OCI-LY3 (cell line): ENCODE data around the gene ALCAM.

Experiments
- H2AFZ ChIP-seq: fragments of 200-600, 300-600 bp; shearing (Covaris generic); 2 replicates; pipeline ENCODE4 v1.6.0; 2014; ENCODE audit warnings: antibody characterized with exemption, low read depth, low read length
- H3K27ac ChIP-seq: fragments of 200-600, 300-600 bp; sonication (generic); 2 replicates; pipeline ENCODE4 v1.5.1; 2014; ENCODE audit warnings: mild to moderate bottlenecking, low read length, moderate library complexity, mixed read lengths
- H3K27me3 ChIP-seq: fragments of 200-600, 300-600 bp; sonication (generic); 2 replicates; pipeline ENCODE4 v1.6.1; 2014; ENCODE audit warnings: low read depth, low read length, mixed read lengths
- H3K36me3 ChIP-seq: fragments of 200-600, 300-600 bp; sonication (generic); replicated peaks from 2 replicates; pipeline ENCODE3; 2014; ENCODE audit warnings: low read depth, low read length, mixed read lengths
- H3K4me1 ChIP-seq: fragments of 300-600, 200-600 bp; sonication (generic); 2 replicates; pipeline ENCODE4 v1.6.1; 2014; ENCODE audit warnings: low read length, mixed read lengths
- H3K4me2 ChIP-seq: fragments of 200-600, 300-600 bp; sonication (generic); 2 replicates; pipeline ENCODE4 v1.6.1; 2014; ENCODE audit warnings: low read length, mixed read lengths
- H3K4me3 ChIP-seq: fragments of 300-600, 200-600 bp; sonication (generic); 2 replicates; pipeline ENCODE4 v1.5.1; 2014; ENCODE audit warnings: antibody characterized with exemption, mild to moderate bottlenecking, low read length, moderate library complexity
- H3K79me2 ChIP-seq: fragments of 300-600, 200-600 bp; shearing (Covaris generic); 2 replicates; pipeline ENCODE4 v1.6.1; 2014; ENCODE audit warnings: mild to moderate bottlenecking, low read length, mixed read lengths
- H3K9ac ChIP-seq: fragments of 300-600, 200-600 bp; shearing (Covaris generic); 2 replicates; pipeline ENCODE4 v1.6.0; 2014; ENCODE audit warnings: mild to moderate bottlenecking, low read length, moderate library complexity
- H3K9me3 ChIP-seq: fragments of 200-600, 300-600 bp; shearing (Covaris generic); 2 replicates; pipeline ENCODE4 v1.6.1; 2014; ENCODE audit warnings: low read length, mixed read lengths; ENCODE audit not compliant: insufficient read depth
- H4K20me1 ChIP-seq: fragments of 200-600, 300-600 bp; sonication (generic); 2 replicates; pipeline ENCODE4 v1.6.1; 2016; ENCODE audit warnings: low read length, mixed read lengths; ENCODE audit not compliant: insufficient read depth
- EZH2phosphoT487 ChIP-seq: fragments of 200-600 bp; shearing (Covaris generic); IDR thresholded peaks from 2 replicates; pipeline ENCODE4 v1.6.1; 2018; ENCODE audit warnings: antibody characterized with exemption, mixed run types, low read depth
- TF ChIP-seq, protein P1 (sequence below): fragments of 200-600, 300-600 bp; sonication (generic); IDR thresholded peaks from 2 replicates; pipeline ENCODE4 v1.5.1; 2014; ENCODE audit warnings: antibody characterized with exemption, low read length, low read depth

ALCAM gene

GRCh38 chr3:105351821-105352220 is 14.9 kb upstream of the ALCAM start:
- Histone ChIP-seq H3K4me1 (peaks cover 68% of the 10 kb centered on the region), H3K9ac (no peak overlapping the region), H3K9me3 (peaks cover 8% of the 10 kb centered on the region; the same call in 1 of the 2 replicates), H3K27ac (peak overlapping the region; percentile 31), H3K4me3 (peak overlapping the region; percentile 36), H2AFZ (no peak overlapping the region), H4K20me1 (no peaks in the 10 kb centered on the region), H3K79me2 (no peaks in the 10 kb centered on the region), H3K36me3 (peaks cover 20% of the 10 kb centered on the region), H3K27me3 (no peaks in the 10 kb centered on the region), H3K4me2 (peak overlapping the region; percentile 56)
- TF ChIP-seq EZH2phosphoT487, result 0 out of 2 replicates have a peak, but pooled peaks have one; percentile 39
- TF ChIP-seq, protein P1, sequence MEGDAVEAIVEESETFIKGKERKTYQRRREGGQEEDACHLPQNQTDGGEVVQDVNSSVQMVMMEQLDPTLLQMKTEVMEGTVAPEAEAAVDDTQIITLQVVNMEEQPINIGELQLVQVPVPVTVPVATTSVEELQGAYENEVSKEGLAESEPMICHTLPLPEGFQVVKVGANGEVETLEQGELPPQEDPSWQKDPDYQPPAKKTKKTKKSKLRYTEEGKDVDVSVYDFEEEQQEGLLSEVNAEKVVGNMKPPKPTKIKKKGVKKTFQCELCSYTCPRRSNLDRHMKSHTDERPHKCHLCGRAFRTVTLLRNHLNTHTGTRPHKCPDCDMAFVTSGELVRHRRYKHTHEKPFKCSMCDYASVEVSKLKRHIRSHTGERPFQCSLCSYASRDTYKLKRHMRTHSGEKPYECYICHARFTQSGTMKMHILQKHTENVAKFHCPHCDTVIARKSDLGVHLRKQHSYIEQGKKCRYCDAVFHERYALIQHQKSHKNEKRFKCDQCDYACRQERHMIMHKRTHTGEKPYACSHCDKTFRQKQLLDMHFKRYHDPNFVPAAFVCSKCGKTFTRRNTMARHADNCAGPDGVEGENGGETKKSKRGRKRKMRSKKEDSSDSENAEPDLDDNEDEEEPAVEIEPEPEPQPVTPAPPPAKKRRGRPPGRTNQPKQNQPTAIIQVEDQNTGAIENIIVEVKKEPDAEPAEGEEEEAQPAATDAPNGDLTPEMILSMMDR, result no peak

DNA sequence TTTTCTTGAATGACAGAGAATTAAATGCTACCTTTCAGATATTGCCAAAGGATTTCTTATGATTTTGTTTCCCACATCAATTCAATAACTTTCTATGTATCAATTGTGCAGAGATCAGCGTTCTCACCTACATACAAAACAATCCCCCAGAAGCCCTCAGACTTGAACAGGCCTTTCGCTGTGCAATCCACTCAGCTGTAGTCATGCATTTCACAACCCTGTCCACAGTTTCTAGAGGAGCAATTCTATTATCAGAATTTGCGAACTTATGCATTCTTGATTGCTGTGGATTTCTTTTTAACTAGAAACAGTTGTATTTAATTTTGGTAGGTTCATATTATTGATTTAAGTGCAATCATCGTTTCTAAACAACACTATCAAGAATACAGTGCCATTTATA is 13.7 kb upstream of the ALCAM start:
- Histone ChIP-seq H3K4me3 (peak overlapping the region; percentile 76), H3K27ac (no peak overlapping the region), H4K20me1 (no peaks in the 10 kb centered on the region), H3K9ac (peak overlapping the region; percentile 60; the same call in 1 of the 2 replicates), H3K9me3 (peaks cover 8% of the 10 kb centered on the region; the same call in 1 of the 2 replicates), H3K36me3 (peaks cover 20% of the 10 kb centered on the region), H3K4me1 (peaks cover 56% of the 10 kb centered on the region), H3K79me2 (no peaks in the 10 kb centered on the region), H3K27me3 (no peaks in the 10 kb centered on the region), H2AFZ (no peak overlapping the region), H3K4me2 (peak overlapping the region; percentile 38)
- TF ChIP-seq EZH2phosphoT487, result no peak
- TF ChIP-seq, protein P1, result no peak

DNA sequence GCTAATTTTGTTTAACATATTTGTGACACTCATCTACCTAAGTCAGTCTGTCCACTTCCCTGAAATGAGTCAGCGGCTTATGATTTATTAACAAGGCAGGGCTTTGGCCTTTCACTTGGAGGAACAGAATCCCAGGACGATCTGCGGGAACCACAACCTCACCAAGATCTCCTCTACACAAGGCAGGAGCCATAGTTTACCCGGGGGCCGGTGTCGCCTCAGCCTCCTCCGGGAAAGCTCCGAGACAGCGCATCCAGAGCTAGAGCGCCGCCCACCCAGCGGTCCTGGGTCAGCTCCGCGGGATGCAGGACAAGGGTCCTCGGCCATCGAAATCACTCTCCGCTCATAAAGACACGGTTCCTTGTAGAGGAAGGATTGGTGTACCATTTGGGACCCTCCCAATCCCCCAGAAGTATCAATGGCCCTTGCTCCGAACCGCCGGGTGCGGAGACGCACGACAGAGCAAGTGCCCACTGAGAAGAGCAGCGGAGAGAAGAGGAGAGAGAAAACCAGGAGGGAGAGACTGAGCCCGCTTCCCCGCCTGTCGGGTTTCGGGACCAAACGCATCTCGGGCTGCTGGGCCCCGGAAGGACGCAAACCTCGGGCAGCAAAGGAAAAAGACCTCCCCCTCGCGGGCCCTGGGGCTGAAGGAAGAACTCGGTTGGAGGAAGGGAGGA is 13.1 kb upstream of the ALCAM start:
- no peaks in the 10 kb centered on the region for H3K27me3 ChIP-seq
- peaks cover 50% of the 10 kb centered on the region for H3K4me1 ChIP-seq
- peak overlapping the region; percentile 60 for H3K9ac ChIP-seq
- peak overlapping the region; percentile 38 for H3K4me2 ChIP-seq
- no peak for TF ChIP-seq EZH2phosphoT487
- TF ChIP-seq, protein P1, result no peak
- peaks cover 20% of the 10 kb centered on the region for H3K36me3 ChIP-seq
- H3K79me2 ChIP-seq, result no peaks in the 10 kb centered on the region
- no peaks in the 10 kb centered on the region for H4K20me1 ChIP-seq
- H3K9me3 ChIP-seq, result peaks cover 8% of the 10 kb centered on the region; the same call in 1 of the 2 replicates
- H3K4me3 ChIP-seq, result peak overlapping the region; percentile 76
- H3K27ac ChIP-seq, result no peak overlapping the region
- no peak overlapping the region for H2AFZ ChIP-seq

DNA sequence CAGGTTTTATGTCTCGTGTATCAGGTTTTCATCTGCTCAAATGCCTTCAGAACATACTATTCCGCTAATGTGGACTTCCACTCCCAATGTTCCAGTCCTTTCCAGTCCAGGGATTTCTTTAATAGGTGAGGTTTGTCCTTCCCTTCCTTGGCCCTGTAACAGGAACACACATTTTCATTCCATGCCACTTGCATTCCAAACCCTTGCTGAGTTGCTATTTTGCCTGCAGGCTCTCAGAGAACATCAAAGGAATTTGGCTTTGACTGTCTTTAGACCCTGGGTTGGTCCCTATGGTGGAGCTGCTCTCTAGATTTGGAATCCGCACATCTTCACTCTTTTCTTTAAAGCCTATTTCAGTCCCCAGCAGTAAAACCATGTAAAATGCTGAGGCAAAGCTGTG is 12.3 kb upstream of the ALCAM start:
- H3K79me2 ChIP-seq, result no peaks in the 10 kb centered on the region
- H3K27ac ChIP-seq, result no peak overlapping the region
- no peaks in the 10 kb centered on the region for H3K27me3 ChIP-seq
- peaks cover 49% of the 10 kb centered on the region for H3K4me1 ChIP-seq
- peaks cover 12% of the 10 kb centered on the region for H3K36me3 ChIP-seq
- peak overlapping the region; percentile 76; the same call in 1 of the 2 replicates for H3K4me3 ChIP-seq
- H3K9ac ChIP-seq, result no peak overlapping the region
- H3K9me3 ChIP-seq, result peaks cover 5% of the 10 kb centered on the region; the same call in 1 of the 2 replicates
- no peaks in the 10 kb centered on the region for H4K20me1 ChIP-seq
- no peak for TF ChIP-seq EZH2phosphoT487
- TF ChIP-seq, protein P1, result no peak
- peak overlapping the region; percentile 38 for H3K4me2 ChIP-seq
- H2AFZ ChIP-seq, result no peak overlapping the region
